Activated CD8-positive, alpha-beta memory T cell treated with anti-CD3 and anti-CD28 coated beads, Interleukin-2, amount 50 U/mL, for 1 hour (primary cell): ENCODE results near the gene JPH4.
"Not testable (repeated sequence)": the region's sequence is repeated elsewhere in the genome, so short reads cannot be mapped to it uniquely, and the experiment has no call there.

ENCODE experiments used
- DNase-seq: peaks from one replicate; pipeline ENCODE4 v3.0.0-alpha.2; 2020; ENCODE audit errors: extremely low read depth

JPH4 gene

DNA sequence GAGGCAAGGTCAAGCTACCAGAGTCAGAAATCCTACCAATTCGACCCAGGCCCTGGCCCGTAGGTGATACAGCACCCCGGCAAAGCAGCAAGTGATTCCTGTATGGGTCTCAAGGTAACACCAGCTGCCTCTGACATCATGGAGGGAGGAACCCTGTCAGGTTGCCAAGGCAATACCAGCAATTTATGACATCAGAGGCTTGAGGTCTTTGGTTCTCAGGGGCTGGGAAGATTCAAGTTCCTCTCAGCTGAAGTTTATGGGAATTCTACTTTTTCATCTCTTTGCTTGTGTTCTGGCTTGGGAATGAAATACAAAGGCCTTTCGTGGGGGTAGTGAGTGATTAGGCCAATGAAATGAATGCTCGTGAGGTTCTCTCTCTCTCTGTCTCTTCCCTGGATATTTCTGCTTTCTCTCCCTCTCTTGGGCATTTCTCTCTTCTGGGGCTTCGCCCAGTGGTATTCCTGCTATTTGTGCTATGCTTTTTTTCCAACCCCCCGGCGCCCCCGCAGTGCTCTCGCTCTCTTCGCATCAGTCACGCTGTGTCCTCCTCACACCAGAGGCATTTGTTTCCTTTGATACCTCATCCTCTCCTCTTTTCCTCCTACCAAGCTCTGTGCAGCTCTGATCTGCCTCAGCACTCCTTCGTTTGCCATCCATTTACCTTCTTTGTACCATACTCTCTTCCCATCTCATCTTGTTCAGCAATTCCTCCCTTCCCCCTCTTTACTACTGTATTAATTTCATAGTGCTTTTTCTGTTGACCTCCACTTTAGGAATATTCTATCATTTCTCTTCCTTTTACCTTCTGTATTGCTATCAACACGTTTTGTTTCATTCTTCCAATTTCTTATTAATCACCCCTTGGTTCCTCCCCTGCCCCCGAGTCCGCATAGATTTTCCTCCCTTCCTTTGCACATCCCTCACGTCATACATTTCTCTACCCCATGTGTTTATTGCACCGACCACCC, 30.0 kb downstream of the JPH4 start:
- DNase-seq, result no peak

GRCh38 chr14:23547924-23548323, 30.7 kb downstream of the JPH4 start:
- DNase-seq, result no peak

DNA sequence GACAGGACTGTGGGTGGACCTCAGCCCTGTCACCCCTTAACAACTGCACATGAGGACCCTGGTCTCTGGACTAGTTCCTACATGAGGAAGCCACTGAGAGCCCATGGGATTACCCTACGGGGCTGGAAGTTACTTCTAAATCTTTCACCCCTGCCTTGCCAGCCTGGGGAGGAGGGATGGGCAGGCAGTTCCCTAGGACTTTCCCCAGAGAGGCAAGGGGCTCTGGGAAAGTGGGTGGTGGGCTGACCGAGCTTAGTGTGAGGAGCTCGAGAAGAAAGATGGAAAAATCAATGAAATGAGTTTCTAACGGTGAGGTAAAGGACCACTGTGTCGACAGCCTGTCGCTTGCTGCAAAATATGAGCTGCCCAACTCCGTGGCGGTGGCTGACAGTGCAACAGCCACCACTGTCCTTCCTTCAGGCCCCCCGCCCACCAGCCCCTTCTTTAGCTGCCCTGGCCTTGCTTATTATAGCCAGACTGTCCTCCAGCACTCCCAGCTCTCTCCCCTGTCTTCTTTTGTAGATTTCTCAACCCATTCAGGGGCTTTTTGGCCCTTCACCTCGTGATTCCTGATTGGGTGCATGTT, 32.0 kb downstream of the JPH4 start:
- no peak for DNase-seq

- DNase-seq, result no peak
Observed at GRCh38 chr14:23545740-23546365, 32.7 kb downstream of the JPH4 start.

DNA sequence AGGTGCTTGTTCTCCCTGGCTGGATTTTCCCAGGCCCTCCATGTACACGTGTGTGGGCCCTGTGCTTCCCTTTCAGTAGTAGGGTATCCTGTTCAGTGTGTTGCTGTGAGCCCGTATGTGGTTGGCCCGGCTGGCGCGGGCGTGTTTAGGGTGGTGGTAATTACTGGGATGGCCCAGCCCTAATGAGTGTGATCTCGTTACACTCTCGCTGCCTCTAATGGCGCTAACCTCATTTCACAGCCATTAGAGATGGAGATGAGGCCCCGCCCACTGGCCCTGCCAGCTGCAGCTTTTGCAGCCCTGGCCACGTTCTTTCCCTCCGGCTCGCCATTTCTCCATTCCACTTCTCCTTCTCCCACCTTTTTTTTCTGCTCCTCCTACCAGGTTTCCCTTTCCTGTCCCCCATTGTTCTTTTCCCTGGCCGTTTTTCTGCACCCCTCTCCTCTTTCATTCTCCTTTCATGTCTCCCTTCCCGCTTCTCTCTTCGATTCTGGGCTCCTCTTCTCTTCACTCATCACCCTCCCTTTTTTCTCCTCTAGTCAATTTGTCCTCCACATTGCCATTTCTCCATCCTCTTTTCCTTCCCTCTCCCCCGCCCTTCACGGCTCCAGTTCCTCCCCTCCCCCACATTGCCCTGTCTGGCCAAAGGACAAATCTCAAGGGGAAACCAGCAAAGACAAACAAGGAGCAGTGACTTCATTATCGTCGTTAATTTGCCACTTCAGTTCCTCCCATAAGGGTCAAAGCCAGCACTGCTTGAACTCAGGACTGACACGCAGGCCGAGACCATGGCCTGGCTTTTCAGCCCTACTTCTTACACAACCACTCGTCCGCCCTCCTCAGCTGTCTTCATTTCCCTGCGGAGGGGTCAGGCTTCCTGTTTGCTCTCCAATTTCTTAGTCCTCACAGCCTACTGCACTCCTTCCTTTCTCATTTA, 33.8 kb downstream of the JPH4 start:
- no peak for DNase-seq

DNA sequence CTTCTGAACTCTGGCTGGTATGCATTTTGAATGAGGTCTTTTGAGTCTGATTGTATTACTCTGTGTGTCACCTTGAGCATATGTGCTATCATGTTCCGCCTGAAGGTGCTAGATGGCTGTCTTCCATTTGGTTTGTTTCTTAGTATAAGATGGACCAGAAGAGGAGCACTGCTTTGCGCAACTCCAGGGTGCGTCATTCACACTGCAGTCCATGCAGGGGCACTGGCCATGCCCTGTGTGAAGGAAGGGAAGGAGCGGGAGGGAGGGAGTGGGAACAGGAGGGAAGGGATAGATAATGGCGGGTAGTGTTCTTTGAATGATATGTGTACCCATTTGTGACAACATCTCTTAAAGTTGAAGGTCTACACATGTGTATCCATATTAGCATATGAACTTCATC, 35.2 kb downstream of the JPH4 start:
- no peak for DNase-seq

DNA sequence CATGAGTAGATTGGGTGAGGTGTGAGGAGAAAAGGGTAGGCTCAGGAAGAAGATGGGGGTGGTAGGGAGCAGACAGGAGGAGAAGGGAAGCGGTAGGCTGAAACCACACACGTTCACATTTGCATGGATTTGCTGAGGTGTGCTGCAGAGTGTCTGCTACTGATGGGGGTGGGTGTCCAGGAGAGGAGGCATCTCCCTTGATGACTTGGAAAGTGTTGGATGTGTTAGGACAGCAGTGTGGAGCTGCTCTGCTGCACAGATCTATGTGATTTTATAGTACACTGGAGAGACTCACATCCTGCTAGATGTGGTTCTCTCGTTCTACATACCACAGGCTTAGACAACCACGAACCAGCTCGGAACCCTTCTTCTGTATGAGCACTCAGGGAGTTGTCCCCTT, 36.3 kb downstream of the JPH4 start:
- DNase-seq, result no peak

DNA sequence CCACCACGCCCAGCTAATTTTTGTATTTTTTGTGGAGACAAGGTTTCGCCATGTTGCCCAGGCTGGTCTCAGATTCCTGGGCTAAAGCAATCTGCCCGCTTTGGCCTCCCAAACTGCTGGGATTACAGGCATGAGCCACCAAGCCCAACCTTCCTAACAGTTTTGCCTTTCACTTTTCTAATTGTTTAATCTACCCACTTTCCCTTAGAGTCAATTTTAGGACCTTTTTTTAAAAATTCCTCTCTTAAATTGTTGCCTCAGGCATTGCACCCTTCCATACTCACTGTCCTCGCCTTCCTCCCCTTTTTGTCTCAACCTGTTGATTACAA, 38.5 kb downstream of the JPH4 start:
- no peak for DNase-seq

- no peak for DNase-seq
Observed at GRCh38 chr14:23539248-23540140, 39.1 kb downstream of the JPH4 start.

GRCh38 chr14:23538785-23539184, 39.8 kb downstream of the JPH4 start:
- no peak for DNase-seq

- DNase-seq, result no peak
Observed at GRCh38 chr14:23538050-23538718, 40.4 kb downstream of the JPH4 start.

GRCh38 chr14:23537351-23538049, 41.1 kb downstream of the JPH4 start:
- DNase-seq, result no peak

DNA sequence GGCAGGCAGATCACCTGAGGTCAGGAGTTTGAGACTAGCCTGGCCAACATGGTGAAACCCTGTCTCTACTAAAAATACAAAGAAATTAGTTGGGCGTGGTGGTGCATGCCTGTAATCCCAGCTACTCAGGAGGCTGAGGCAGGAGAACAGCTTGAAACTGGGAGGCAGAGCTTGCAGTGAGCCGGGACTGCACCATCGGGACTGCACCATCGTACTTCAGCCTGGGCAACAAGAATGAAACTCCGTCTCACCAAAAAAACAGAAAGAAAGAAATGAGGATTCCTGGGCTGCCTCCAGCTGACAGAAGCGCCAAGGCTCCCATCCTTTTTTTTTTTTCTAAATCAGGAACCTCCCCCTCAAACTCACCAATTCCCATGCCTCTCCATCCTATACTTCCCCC, 41.7 kb downstream of the JPH4 start:
- not testable (repeated sequence) for DNase-seq

GRCh38 chr14:23536494-23536893, 42.1 kb downstream of the JPH4 start:
- no peak for DNase-seq

DNA sequence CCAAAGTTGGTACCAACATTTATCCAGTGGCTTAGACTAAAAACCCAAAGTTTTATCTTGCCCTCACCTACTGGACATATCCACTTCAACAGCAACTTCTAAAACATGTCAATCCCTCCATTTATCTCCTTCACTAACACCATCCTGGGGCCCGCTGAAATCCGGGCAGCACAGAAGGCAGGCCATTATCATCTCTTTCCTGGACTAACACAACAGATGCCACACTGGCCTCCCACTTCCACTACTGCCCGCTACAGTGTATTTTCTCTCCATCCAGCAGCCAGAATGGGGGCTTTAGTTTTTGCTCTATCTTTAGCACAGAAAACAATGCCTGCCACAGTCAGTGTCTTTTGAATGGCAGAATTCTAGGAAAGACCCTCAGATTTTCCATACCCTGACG, 42.6 kb downstream of the JPH4 start:
- DNase-seq, result no peak

DNA sequence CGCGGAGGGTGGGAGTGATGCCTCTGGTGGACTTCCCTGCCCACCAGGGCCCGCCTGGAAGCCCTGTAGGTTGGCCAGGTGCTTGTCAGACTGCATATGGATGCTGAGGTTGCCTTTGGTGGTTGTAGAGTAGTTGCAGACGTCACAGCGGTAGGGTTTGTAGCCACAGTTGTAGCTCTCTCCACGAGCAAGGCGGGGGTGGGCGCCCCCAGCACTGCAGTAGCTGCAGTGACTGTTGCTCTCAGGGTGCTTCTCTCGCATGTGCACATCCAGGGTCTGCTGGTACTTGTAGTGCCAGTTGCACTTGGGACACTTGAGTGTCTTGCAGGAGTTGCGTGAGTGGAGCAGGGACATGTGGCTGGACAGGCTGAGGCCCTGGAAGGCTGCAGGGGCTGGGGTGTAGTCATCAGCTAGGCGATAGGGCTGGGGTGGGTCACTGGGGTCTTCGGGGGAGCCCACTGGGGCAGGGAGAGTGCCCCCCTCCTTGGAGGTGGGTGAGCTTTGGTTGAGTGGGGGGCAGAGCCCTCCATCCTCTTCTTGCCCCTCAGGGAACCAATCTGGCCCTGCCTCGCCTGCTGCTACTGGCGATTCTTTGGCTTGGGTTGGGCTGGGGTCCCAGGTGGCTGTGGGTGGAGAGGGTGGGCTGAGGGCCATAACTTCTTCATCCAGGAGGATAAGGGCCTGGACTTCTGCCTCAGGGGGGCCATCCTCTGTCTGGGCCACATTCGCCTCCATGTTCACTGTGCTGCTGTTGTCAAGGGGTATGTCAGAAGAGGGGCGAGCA, 44.7 kb downstream of the JPH4 start:
- DNase-seq, result no peak

DNA sequence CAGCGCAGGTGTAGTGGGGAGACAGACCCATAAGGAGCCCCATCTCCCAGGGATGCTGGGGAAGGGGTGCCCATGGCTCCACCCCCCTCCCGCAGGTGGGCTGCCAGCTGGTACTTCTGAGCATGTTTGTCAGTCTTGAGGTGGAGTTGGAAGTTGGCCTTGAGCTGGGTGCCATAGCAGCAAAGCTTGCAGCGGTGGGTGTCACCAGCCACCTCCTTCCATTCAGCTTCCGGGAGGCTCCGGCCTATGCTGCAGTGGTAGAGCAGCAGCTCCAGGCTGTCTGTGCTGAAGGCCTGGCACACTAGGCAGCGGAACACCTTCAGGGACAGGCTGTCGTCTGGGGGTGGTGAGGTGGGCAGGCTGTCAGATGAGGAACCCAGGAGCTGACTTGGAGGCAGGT, 45.9 kb downstream of the JPH4 start:
- no peak for DNase-seq

GRCh38 chr14:23531391-23531790, 47.2 kb downstream of the JPH4 start:
- no peak for DNase-seq
